Left lung (tissue), 10 donors: ENCODE results near the gene FTO. TPM values are rescaled to one million over a fixed set of nuclear protein-coding genes. Genes with fewer than 3 reads are reported as not detected.

Experiments
- ATAC-seq: fragments of 200-7000 bp; cut with Tn5 transposase; one replicate; pipeline ENCODE4 v1.9.1; 2020; ENCODE audit warnings: moderate library complexity
- DNase-seq, 4 donors: peaks; one replicate each; pipeline ENCODE4 v3.0.0-alpha.2; 2013 to 2020
- H3K27ac ChIP-seq, 2 donors: fragments of 200-600 bp; sonication (generic) in 1 of 2; one replicate each; pipeline versions ENCODE4 v1.5.0 to v1.8.0; 2020 to 2021
- H3K27me3 ChIP-seq, 2 donors: fragments of 200-600 bp; sonication (generic) in 1 of 2; one replicate each; pipeline versions ENCODE4 v1.5.0 to v1.8.0; 2020 to 2021
- H3K36me3 ChIP-seq, 2 donors: fragments of 200-600 bp; sonication (generic) in 1 of 2; one replicate each; pipeline versions ENCODE4 v1.5.0 to v1.8.0; 2020 to 2021
- H3K4me1 ChIP-seq, 2 donors: fragments of 200-600 bp; one replicate each; pipeline ENCODE4 v1.8.0; 2021
- H3K4me3 ChIP-seq, 2 donors: fragments of 200-600 bp; sonication (generic) in 1 of 2; one replicate each; pipeline versions ENCODE4 v1.5.0 to v1.8.0; 2020 to 2021; ENCODE audit warnings: mild to moderate bottlenecking in 1 of 2
- H3K9me3 ChIP-seq, 2 donors: fragments of 200-600 bp; sonication (generic) in 1 of 2; one replicate each; pipeline versions ENCODE4 v1.5.0 to v1.8.0; 2020 to 2021
- intact Hi-C, 2 donors: fragments of 100-400 bp; cut with DNase I; formaldehyde crosslinking; loops; one replicate each; pipeline versions ENCODE4 v1.11.2 to v1.14.2; 2022
- polyA plus RNA-seq, 6 donors: library from polyadenylated mRNA; unstranded; fragments of 120-200 nt; gene quantifications; one replicate each; pipeline ENCODE4 v1.2.1, GENCODE V29; 2013; ENCODE audit not compliant: insufficient read length in 6 of 6
- total RNA-seq, 2 donors: library from RNA; stranded (reverse); fragmentation: NEBNext Ultra II Directional; extraction: Animal tissue kit (Norgen Biotek cat#: 25700); gene quantifications; one replicate each; pipeline ENCODE4 v1.2.1, GENCODE V29; 2021
- TF ChIP-seq, protein P1 (sequence below), 2 donors: fragments of 200-600 bp; sonication (generic) in 1 of 2; IDR thresholded peaks; one replicate each; pipeline versions ENCODE4 v1.5.0 to v1.8.0; 2021; ENCODE audit warnings: antibody characterized with exemption in 2 of 2
- donor health status: DM: no; HTN: yes; CAD: no.
- donor health status: DM: no; HTN: no; CAD: no.

FTO gene
- total and polyA plus RNA-seq, 8 donors = 69.0 to 99.6 (median 90.7) TPM

DNA sequence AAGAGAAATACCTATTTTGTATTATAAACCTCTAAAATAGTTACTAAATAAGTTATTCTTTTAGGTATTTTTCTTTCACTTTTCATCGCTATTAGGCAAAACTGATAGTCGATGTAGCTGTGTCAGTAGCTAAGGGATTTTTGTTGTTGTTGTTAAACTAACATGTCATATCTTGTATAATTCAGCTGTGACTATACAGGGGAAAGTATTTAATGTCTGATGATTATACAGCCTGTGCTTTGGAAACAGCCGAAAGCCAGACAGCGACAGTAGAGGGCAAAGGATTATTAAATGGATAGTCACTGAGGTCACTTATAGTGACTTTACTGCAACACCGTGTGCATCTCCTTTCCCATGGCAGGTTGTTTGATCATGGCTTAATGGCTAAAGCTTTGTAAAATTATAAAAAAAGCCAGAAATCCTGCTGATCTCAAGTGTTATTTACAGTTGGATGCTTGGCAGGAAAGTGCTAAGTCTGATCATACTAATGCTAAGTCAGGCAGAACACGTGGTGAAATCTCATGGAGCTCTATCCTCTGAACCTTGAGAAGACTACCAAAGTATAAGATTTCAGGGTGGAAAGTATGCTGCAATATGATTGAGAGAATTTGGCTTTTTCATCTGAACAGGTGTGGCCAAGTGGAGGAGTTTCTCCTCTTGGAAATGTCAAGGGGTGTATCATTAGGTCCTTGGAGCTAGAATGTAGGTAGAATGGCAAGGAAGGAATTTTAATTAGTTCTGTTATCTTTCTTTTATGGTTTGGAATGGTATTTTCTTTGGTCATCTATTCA lies 88.4 kb downstream of the FTO start:
- intact Hi-C loops = no loop called here
- TF ChIP-seq, protein P1, sequence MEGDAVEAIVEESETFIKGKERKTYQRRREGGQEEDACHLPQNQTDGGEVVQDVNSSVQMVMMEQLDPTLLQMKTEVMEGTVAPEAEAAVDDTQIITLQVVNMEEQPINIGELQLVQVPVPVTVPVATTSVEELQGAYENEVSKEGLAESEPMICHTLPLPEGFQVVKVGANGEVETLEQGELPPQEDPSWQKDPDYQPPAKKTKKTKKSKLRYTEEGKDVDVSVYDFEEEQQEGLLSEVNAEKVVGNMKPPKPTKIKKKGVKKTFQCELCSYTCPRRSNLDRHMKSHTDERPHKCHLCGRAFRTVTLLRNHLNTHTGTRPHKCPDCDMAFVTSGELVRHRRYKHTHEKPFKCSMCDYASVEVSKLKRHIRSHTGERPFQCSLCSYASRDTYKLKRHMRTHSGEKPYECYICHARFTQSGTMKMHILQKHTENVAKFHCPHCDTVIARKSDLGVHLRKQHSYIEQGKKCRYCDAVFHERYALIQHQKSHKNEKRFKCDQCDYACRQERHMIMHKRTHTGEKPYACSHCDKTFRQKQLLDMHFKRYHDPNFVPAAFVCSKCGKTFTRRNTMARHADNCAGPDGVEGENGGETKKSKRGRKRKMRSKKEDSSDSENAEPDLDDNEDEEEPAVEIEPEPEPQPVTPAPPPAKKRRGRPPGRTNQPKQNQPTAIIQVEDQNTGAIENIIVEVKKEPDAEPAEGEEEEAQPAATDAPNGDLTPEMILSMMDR (IDR thresholded peaks at IDR 0.05) = no peak
- ATAC-seq = peak; percentile 29
- no peaks in the 10 kb centered on the region for H3K9me3 ChIP-seq
- no peak for DNase-seq
- peaks cover 0 to 4% of the 10 kb centered on the region in 2 donors for H3K4me1 ChIP-seq
- H3K4me3 ChIP-seq = no peak overlapping the region
- H3K27me3 ChIP-seq = no peaks in the 10 kb centered on the region
- H3K36me3 ChIP-seq = no peaks in the 10 kb centered on the region
- no peak overlapping the region for H3K27ac ChIP-seq

DNA sequence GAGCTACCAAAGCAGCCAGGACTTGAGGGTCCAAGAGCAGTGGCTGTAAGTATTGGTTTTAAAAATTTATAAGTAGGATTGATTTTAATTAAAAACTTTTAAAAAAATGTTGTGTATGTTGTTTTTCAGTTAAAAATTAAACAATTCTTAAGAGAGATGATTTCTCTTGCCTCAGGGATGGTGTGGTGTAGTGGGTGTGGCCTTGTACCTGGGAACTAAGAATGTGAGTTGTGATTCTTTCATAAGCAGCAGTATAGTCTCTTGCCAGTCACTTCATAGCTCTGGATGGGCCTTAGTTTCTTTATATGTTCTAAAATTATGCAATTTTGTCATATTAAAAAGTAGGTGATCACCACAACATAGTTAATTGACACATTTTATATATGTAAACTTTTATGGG lies 99.5 kb downstream of the FTO start:
- Histone ChIP-seq H3K4me1 (no peaks in the 10 kb centered on the region), H3K27me3 (no peaks in the 10 kb centered on the region), H3K36me3 (no peaks in the 10 kb centered on the region), H3K9me3 (no peaks in the 10 kb centered on the region), H3K27ac (no peak overlapping the region), H3K4me3 (no peak overlapping the region)
- intact Hi-C loops = no loop called here
- no peak for ATAC-seq
- TF ChIP-seq, protein P1 (IDR thresholded peaks at IDR 0.05) = no peak
- DNase-seq = no peak

DNA sequence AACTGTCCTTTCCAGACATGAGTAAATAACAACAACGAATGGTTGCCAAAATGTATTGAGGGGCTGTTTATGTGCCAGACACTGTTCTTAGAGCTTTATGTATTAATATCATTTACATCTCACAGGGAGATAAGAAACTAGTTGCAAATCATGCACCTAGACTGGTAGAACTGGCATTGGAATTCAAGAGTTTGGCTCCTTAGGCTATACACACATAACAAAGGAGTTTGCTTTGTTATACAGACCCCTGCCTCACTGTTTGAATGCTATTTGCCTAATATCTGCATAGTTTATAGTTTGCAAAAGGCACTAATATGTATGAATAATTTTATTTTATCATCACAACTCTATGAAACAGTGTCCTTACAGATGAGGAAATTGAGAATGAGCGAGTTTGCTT lies 100.0 kb downstream of the FTO start:
- Histone ChIP-seq H3K4me3 (no peak overlapping the region), H3K4me1 (no peaks in the 10 kb centered on the region), H3K36me3 (no peaks in the 10 kb centered on the region), H3K9me3 (no peaks in the 10 kb centered on the region), H3K27me3 (no peaks in the 10 kb centered on the region), H3K27ac (no peak overlapping the region)
- TF ChIP-seq, protein P1 (IDR thresholded peaks at IDR 0.05) = no peak
- no peak for ATAC-seq
- intact Hi-C loops = no loop called here
- no peak for DNase-seq

DNA sequence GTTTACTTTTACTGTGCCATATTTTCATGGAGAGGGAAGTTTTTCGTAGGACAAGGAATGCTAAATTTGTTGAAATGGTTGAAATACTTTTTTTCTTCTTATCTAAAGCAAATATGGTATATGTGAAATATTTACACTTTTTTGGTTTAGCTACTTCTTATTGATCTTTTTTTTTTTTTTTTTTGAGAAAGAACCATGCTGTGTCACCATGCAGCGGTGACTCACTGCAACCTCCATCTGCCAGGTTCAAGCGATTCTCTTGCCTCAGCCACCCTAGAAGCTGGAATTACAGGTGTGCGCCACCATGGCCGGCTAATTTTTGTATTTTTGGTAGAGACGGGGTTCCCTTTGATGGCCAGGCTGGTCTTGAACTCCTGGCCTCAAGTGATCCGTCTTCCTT lies 100.5 kb downstream of the FTO start:
- H3K27ac ChIP-seq = no peak overlapping the region
- H3K9me3 ChIP-seq = no peaks in the 10 kb centered on the region
- intact Hi-C loops = no loop called here
- ATAC-seq (no peak), DNase-seq (no peak)
- H3K36me3 ChIP-seq = no peaks in the 10 kb centered on the region
- TF ChIP-seq, protein P1 (IDR thresholded peaks at IDR 0.05) = no peak
- H3K4me1 ChIP-seq = no peaks in the 10 kb centered on the region
- no peak overlapping the region for H3K4me3 ChIP-seq
- no peaks in the 10 kb centered on the region for H3K27me3 ChIP-seq

DNA sequence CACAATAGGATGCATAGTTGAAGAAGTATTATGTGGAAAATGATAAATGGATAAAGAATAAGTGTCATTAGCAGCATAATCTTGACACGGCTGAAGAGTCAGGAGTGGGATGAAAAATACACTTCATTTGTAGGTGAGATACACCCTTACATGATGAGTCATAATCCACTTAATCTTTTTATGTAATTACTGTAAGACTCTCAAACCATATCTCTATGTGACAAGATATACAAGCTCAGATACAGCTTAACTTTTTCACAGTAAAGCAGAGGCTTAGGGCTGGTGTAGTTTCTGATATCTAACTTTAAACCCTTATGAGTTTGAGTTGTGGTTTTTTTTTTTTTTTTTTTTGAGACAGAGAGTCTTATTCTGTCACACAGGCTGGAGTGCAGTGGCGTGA lies 101.2 kb downstream of the FTO start:
- intact Hi-C loops = no loop called here
- Histone ChIP-seq H3K4me1 (no peaks in the 10 kb centered on the region), H3K36me3 (no peaks in the 10 kb centered on the region), H3K4me3 (no peak overlapping the region), H3K27ac (no peak overlapping the region), H3K9me3 (no peaks in the 10 kb centered on the region), H3K27me3 (no peaks in the 10 kb centered on the region)
- TF ChIP-seq, protein P1 (IDR thresholded peaks at IDR 0.05) = no peak
- DNase-seq (no peak), ATAC-seq (no peak)
